Mesenchymal stem cell (in vitro differentiated cells and primary cell): Measurements from ENCODE around the gene SENP3.
A peak's percentile ranks its signal among the peaks of the same experiment; 100 is the strongest.

Experiments used
- DNase-seq: peaks from one replicate; pipeline ENCODE4 v3.0.0-alpha.2; 2013
- H2AFZ ChIP-seq: one replicate; pipeline ENCODE4 v1.6.1; 2013; ENCODE audit warnings: low read depth, mild to moderate bottlenecking, control low read depth, inconsistent platforms, low read length, moderate library complexity
- H2AK5ac ChIP-seq: 2 replicates; pipeline ENCODE4 v1.6.1; 2013; ENCODE audit warnings: low read length, moderate library complexity, mild to moderate bottlenecking, inconsistent platforms; ENCODE audit not compliant: severe bottlenecking
- H2BK120ac ChIP-seq: one replicate; pipeline ENCODE4 v1.6.1; 2013; ENCODE audit warnings: low read depth, mild to moderate bottlenecking, inconsistent platforms, low read length, moderate library complexity
- H2BK12ac ChIP-seq, 2 experiments: one replicate each; pipeline ENCODE4 v1.6.1; 2013; ENCODE audit warnings: inconsistent platforms in 2 of 2, low read length in 2 of 2, mild to moderate bottlenecking in 2 of 2, moderate library complexity in 2 of 2, control low read depth in 1 of 2
- H2BK15ac ChIP-seq: one replicate; pipeline ENCODE4 v1.6.1; 2013; ENCODE audit warnings: mild to moderate bottlenecking, low read depth, inconsistent platforms; ENCODE audit not compliant: poor library complexity, severe bottlenecking
- H2BK5ac ChIP-seq: 2 replicates; pipeline ENCODE4 v1.6.1; 2013; ENCODE audit warnings: low read depth, mild to moderate bottlenecking, low read length, control low read depth, inconsistent platforms; ENCODE audit not compliant: poor library complexity, severe bottlenecking
- H3K14ac ChIP-seq, 2 experiments: one replicate each; pipeline ENCODE4 v1.6.1; 2013; ENCODE audit warnings: inconsistent platforms in 2 of 2, low read length in 2 of 2, control low read depth in 1 of 2, mild to moderate bottlenecking in 1 of 2, moderate library complexity in 1 of 2
- H3K18ac ChIP-seq, 2 experiments: one replicate each; pipeline ENCODE4 v1.6.1; 2013; ENCODE audit warnings: inconsistent platforms in 2 of 2, low read length in 2 of 2, control low read depth in 1 of 2, low read depth in 1 of 2, mild to moderate bottlenecking in 1 of 2
- H3K23ac ChIP-seq, 2 experiments: one replicate each; pipeline ENCODE4 v1.6.1; 2013; ENCODE audit warnings: inconsistent platforms in 2 of 2, low read length in 2 of 2, mild to moderate bottlenecking in 2 of 2, moderate library complexity in 2 of 2, control low read depth in 1 of 2
- H3K27ac ChIP-seq: 2 replicates; pipeline ENCODE4 v1.5.1; 2013; ENCODE audit warnings: mild to moderate bottlenecking, moderate library complexity, low read length, control low read depth, inconsistent platforms; ENCODE audit not compliant: poor library complexity, severe bottlenecking
- H3K27me3 ChIP-seq, 2 experiments: 2 replicates each; pipeline versions ENCODE4 v1.6.1 to v1.7.0; 2013; ENCODE audit warnings: low read length in 2 of 2, mild to moderate bottlenecking in 2 of 2, moderate library complexity in 2 of 2, control low read depth in 1 of 2, inconsistent platforms in 1 of 2; ENCODE audit not compliant: control insufficient read depth in 1 of 2, insufficient read depth in 1 of 2
- H3K36me3 ChIP-seq, 2 experiments: 2 replicates each; pipeline versions ENCODE4 v1.6.1 to v1.7.0; 2013; ENCODE audit warnings: low read length in 2 of 2, control low read depth in 1 of 2, inconsistent platforms in 1 of 2, low read depth in 1 of 2, mild to moderate bottlenecking in 1 of 2; ENCODE audit not compliant: insufficient read depth in 2 of 2, control insufficient read depth in 1 of 2
- H3K4ac ChIP-seq, 2 experiments: one replicate each; pipeline ENCODE4 v1.6.1; 2013; ENCODE audit warnings: inconsistent platforms in 2 of 2, low read length in 2 of 2, mild to moderate bottlenecking in 2 of 2, moderate library complexity in 2 of 2, control low read depth in 1 of 2, low read depth in 1 of 2
- H3K4me1 ChIP-seq: 2 replicates; pipeline ENCODE4 v1.6.1; 2013; ENCODE audit warnings: low read depth, low read length, control low read depth; ENCODE audit not compliant: control insufficient read depth, insufficient read depth
- H3K4me2 ChIP-seq: 2 replicates; pipeline ENCODE4 v1.6.1; 2013; ENCODE audit warnings: low read length, mild to moderate bottlenecking, inconsistent platforms; ENCODE audit not compliant: poor library complexity, severe bottlenecking
- H3K4me3 ChIP-seq, 2 experiments: 2 replicates each; pipeline versions ENCODE4 v1.5.1 to v1.7.0; 2013; ENCODE audit warnings: low read length in 2 of 2, mild to moderate bottlenecking in 2 of 2, control low read depth in 1 of 2, low read depth in 1 of 2; ENCODE audit not compliant: insufficient read depth in 1 of 2
- H3K79me1 ChIP-seq: replicated peaks from 2 replicates; pipeline ENCODE4 v1.6.1; 2013; ENCODE audit warnings: mild to moderate bottlenecking, control low read depth, low read length, inconsistent platforms; ENCODE audit not compliant: poor library complexity, severe bottlenecking
- H3K9ac ChIP-seq: 2 replicates; pipeline ENCODE4 v1.7.0; 2013; ENCODE audit warnings: mild to moderate bottlenecking, low read length, moderate library complexity
- H3K9me3 ChIP-seq: 2 replicates; pipeline ENCODE4 v1.7.0; 2013; ENCODE audit warnings: mild to moderate bottlenecking, low read length; ENCODE audit not compliant: control insufficient read depth
- H4K8ac ChIP-seq: one replicate; pipeline ENCODE4 v1.6.1; 2013; ENCODE audit warnings: inconsistent platforms, mild to moderate bottlenecking, low read length, moderate library complexity
- H4K91ac ChIP-seq: one replicate; pipeline ENCODE4 v1.6.1; 2013; ENCODE audit warnings: mild to moderate bottlenecking, low read length, inconsistent platforms
- WGBS: methylation state at CpG from one replicate; pipeline ENCODE4 v1.1.7; 2013; ENCODE audit warnings: mixed read lengths; 5-methylcytosine and 5-hydroxymethylcytosine counted together

Gene SENP3

GRCh38 chr17:7572338-7572587 is 10.5 kb downstream of the SENP3 start:
- H2AFZ ChIP-seq, result peak overlapping the region; percentile 5
- H3K79me1 ChIP-seq, result peaks cover 23% of the 10 kb centered on the region
- H3K4ac ChIP-seq, result peak overlapping the region in 1 of 2 experiments; percentile 92
- H2AK5ac ChIP-seq, result peak overlapping the region; percentile 66
- under 1% methylated on average over 11 of the region's 11 CpGs for WGBS
- peak overlapping the region; percentile 91 for H3K9ac ChIP-seq
- DNase-seq, result no peak
- no peaks in the 10 kb centered on the region for H3K9me3 ChIP-seq
- peaks cover 59 to 71% of the 10 kb centered on the region in 2 experiments for H3K36me3 ChIP-seq
- peak overlapping the region in 1 of 2 experiments; percentile 43 for H2BK12ac ChIP-seq
- peak overlapping the region; percentile 79 for H3K4me2 ChIP-seq
- H3K18ac ChIP-seq, result peak overlapping the region; percentile 10 to 67
- no peaks in the 10 kb centered on the region for H3K27me3 ChIP-seq
- no peak overlapping the region for H2BK5ac ChIP-seq
- H3K4me3 ChIP-seq, result peak overlapping the region; percentile 39 to 83
- no peak overlapping the region for H2BK15ac ChIP-seq
- peak overlapping the region in 1 of 2 experiments; percentile 26 for H3K14ac ChIP-seq
- no peak overlapping the region for H4K91ac ChIP-seq
- H2BK120ac ChIP-seq, result no peak overlapping the region
- no peak overlapping the region for H3K23ac ChIP-seq
- H4K8ac ChIP-seq, result peak overlapping the region; percentile 85
- peaks cover 18% of the 10 kb centered on the region for H3K4me1 ChIP-seq
- peak overlapping the region; percentile 72 for H3K27ac ChIP-seq

GRCh38 chr17:7572588-7573323 is 11.0 kb downstream of the SENP3 start:
- H3K9me3 ChIP-seq, result no peaks in the 10 kb centered on the region
- H2BK120ac ChIP-seq, result peak overlapping the region; percentile 90
- H3K4ac ChIP-seq, result peak overlapping the region; percentile 76 to 99
- H3K18ac ChIP-seq, result peak overlapping the region; percentile 99 to 100
- H2AK5ac ChIP-seq, result peak overlapping the region; percentile 88
- WGBS, result under 1% methylated on average over 73 of the region's 73 CpGs
- H2BK12ac ChIP-seq, result peak overlapping the region in 1 of 2 experiments; percentile 80
- H3K14ac ChIP-seq, result peak overlapping the region; percentile 70 to 100
- H3K23ac ChIP-seq, result peak overlapping the region; percentile 0 to 100
- no peak overlapping the region for H2AFZ ChIP-seq
- peaks cover 60 to 71% of the 10 kb centered on the region in 2 experiments for H3K36me3 ChIP-seq
- peak overlapping the region; percentile 94 to 100 for H3K4me3 ChIP-seq
- no peak overlapping the region for H3K4me2 ChIP-seq
- H3K4me1 ChIP-seq, result peaks cover 18% of the 10 kb centered on the region
- peak; percentile 100 for DNase-seq
- no peaks in the 10 kb centered on the region for H3K27me3 ChIP-seq
- H3K9ac ChIP-seq, result peak overlapping the region; percentile 98
- peaks cover 20% of the 10 kb centered on the region for H3K79me1 ChIP-seq
- peak overlapping the region; percentile 95 for H4K91ac ChIP-seq
- peak overlapping the region; percentile 50 for H2BK15ac ChIP-seq
- H2BK5ac ChIP-seq, result peak overlapping the region; percentile 94
- peak overlapping the region; percentile 92 for H3K27ac ChIP-seq
- peak overlapping the region; percentile 89 for H4K8ac ChIP-seq

- peak overlapping the region; percentile 76 to 99 for H3K4ac ChIP-seq
- H3K9me3 ChIP-seq, result no peaks in the 10 kb centered on the region
- H2BK15ac ChIP-seq, result no peak overlapping the region
- peaks cover 17% of the 10 kb centered on the region for H3K79me1 ChIP-seq
- no peak overlapping the region for H2AFZ ChIP-seq
- H4K8ac ChIP-seq, result peak overlapping the region; percentile 10
- H2BK12ac ChIP-seq, result peak overlapping the region in 1 of 2 experiments; percentile 80
- peak; percentile 90 for DNase-seq
- peak overlapping the region; percentile 92 for H3K27ac ChIP-seq
- peak overlapping the region; percentile 47 for H3K4me2 ChIP-seq
- H3K27me3 ChIP-seq, result no peaks in the 10 kb centered on the region
- H2AK5ac ChIP-seq, result peak overlapping the region; percentile 88
- H3K23ac ChIP-seq, result peak overlapping the region; percentile 0 to 100
- H3K36me3 ChIP-seq, result peaks cover 63 to 74% of the 10 kb centered on the region in 2 experiments
- H3K4me1 ChIP-seq, result peaks cover 18% of the 10 kb centered on the region
- peak overlapping the region; percentile 98 for H3K9ac ChIP-seq
- peak overlapping the region in 1 of 2 experiments; percentile 100 for H3K14ac ChIP-seq
- WGBS, result under 1% methylated on average over 68 of the region's 71 CpGs
- no peak overlapping the region for H2BK120ac ChIP-seq
- H2BK5ac ChIP-seq, result peak overlapping the region; percentile 94
- peak overlapping the region; percentile 99 to 100 for H3K18ac ChIP-seq
- peak overlapping the region; percentile 94 to 100 for H3K4me3 ChIP-seq
- H4K91ac ChIP-seq, result peak overlapping the region; percentile 95
Observed at GRCh38 chr17:7573324-7574080, 11.8 kb downstream of the SENP3 start.
